Activated CD4-positive, alpha-beta memory T cell treated with anti-CD3 and anti-CD28 coated beads for 36 hours (primary cell): ENCODE results near the gene ASTL. TPM values are rescaled to one million over a fixed set of nuclear protein-coding genes. Genes with fewer than 3 reads are reported as not detected.

Experiments used
- CTCF ChIA-PET: fragments of 350-600 bp; sonication (Branson Sonifier 250); formaldehyde crosslinking; loops from one replicate; lab custom pipeline; 2021; ENCODE audit warnings: antibody characterized with exemption, inconsistent platforms; lab: Charles Lee
- POLR2A ChIA-PET: fragments of 350-600 bp; sonication (Branson Sonifier 250); formaldehyde crosslinking; loops from one replicate; lab custom pipeline; 2021; ENCODE audit warnings: antibody characterized with exemption; lab: Charles Lee
- DNase-seq: peaks from one replicate; pipeline ENCODE4 v3.0.0-alpha.2; 2020
- H3K27ac Mint-ChIP-seq: one replicate; pipeline ENCODE4 v1.8.0; 2021; ENCODE audit warnings: mixed read lengths
- H3K27me3 Mint-ChIP-seq: one replicate; pipeline ENCODE4 v1.8.0; 2021; ENCODE audit warnings: mixed read lengths
- H3K36me3 Mint-ChIP-seq: one replicate; pipeline ENCODE4 v1.8.0; 2021; ENCODE audit warnings: mixed read lengths
- H3K4me1 Mint-ChIP-seq: one replicate; pipeline ENCODE4 v1.8.0; 2021; ENCODE audit warnings: low read depth, mixed read lengths
- H3K4me3 Mint-ChIP-seq: one replicate; pipeline ENCODE4 v1.8.0; 2021; ENCODE audit warnings: mild to moderate bottlenecking, mixed read lengths
- H3K9me3 Mint-ChIP-seq: one replicate; pipeline ENCODE4 v1.8.0; 2021; ENCODE audit warnings: mixed read lengths
- intact Hi-C: fragments of 100-400 bp; cut with micrococcal nuclease; formaldehyde crosslinking; loops from one replicate; pipeline ENCODE4 v1.15.1; 2023
- total RNA-seq, 2 experiments: library from RNA; stranded (reverse); gene quantifications; one replicate each; pipeline ENCODE4 v1.2.3, GENCODE V29; 2021

The ASTL gene
- total RNA-seq, 2 experiments from 2014 or later, result 1.8 to 2.4 TPM

DNA sequence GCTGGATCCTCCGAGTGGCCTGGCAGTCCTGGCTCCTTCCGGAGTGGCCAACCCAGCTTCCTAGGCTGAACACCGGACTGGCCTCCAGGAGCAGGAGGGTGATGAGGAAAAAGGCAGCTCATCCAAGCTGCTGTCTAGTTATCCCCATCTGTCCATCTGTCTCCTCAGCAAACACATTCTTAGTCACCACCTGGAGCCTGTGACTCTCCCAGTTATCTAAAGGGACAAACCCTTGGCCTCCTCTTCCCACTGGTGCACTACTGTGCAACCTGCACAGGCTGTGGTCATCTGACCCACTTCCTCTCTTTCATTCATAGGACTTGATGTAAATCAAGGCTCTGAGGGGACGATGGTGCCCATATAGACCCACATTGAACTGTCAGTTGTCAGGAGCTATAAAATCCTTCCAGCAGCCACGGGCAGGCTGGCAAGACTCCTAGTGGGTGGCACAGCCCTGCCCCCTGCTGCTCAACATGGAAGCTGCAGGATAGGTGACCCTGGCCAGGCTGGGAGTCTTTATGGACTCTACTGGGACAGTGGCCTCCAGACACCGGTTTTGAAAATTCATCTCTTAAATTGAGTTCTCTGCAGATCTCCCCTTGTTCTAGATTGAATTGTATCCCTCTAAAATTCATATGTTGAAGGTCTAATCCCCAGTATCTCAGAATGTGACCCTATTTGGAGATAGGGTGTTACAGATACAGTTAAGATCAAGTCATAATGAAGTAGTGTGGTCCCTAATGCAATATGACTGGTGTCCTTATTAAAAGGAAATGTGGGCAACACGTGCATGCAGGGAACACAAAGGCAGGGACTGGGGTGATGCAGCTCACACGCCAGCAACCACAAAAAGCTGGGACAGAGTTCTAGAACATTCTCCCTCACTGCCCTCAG is 36.2 kb upstream of the ASTL start:
- CTCF ChIA-PET, result interaction anchor here (0.5 to 5.0 kb wide), 40 partner anchors 8 to 335 kb away, joined by 3 to 474 read pairs (median 6); partner anchors contain the start of genes ADRA2B, ANKRD36C, ASTL and DUSP2
- intact Hi-C loops, result loop anchor here (1.0 kb wide), 2 partner anchors 10 to 36 kb away; partner anchors contain the start of gene ASTL
- no peaks in the 10 kb centered on the region for H3K36me3 Mint-ChIP-seq
- DNase-seq, result peak; percentile 91
- POLR2A ChIA-PET, result interaction anchor here (0.7 to 4.2 kb wide), 11 partner anchors 11 to 83 kb away, joined by 3 to 61 read pairs (median 6); partner anchors contain the start of genes ADRA2B, ASTL, DUSP2 and STARD7
- peaks cover 2% of the 10 kb centered on the region for H3K27me3 Mint-ChIP-seq
- peak overlapping the region; percentile 87 for H3K27ac Mint-ChIP-seq
- H3K4me1 Mint-ChIP-seq, result peaks cover 19% of the 10 kb centered on the region
- H3K9me3 Mint-ChIP-seq, result peaks cover 3% of the 10 kb centered on the region
- H3K4me3 Mint-ChIP-seq, result peak overlapping the region; percentile 48

DNA sequence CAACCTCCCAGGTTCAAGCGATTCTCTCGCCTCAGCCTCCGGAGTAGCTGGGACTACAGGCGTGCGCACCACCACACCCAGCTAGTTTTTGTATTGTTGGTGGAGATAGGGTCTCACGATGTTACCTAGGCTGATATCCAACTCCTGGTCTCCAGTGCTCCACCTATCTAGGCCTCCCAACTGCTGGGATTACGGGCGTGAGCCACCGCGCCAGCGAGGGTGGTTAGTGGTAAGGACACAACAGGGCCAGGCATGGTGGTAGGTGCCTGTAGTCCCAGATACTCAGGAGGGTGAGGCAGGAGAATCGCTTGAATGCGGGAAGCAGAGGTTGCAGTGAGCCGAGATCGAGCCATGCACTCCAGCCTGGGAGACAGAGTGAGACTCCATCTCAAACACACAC is 33.5 kb upstream of the ASTL start:
- POLR2A ChIA-PET, result no interaction called here
- H3K36me3 Mint-ChIP-seq, result no peaks in the 10 kb centered on the region
- peaks cover 37% of the 10 kb centered on the region for H3K4me1 Mint-ChIP-seq
- H3K9me3 Mint-ChIP-seq, result peaks cover 8% of the 10 kb centered on the region
- no peak overlapping the region for H3K4me3 Mint-ChIP-seq
- CTCF ChIA-PET, result interaction anchor here (0.8 to 5.0 kb wide), 3 partner anchors 33 to 183 kb away, joined by 3 to 68 read pairs (median 13); partner anchors contain the start of genes ADRA2B and ASTL
- H3K27me3 Mint-ChIP-seq, result peaks cover 2% of the 10 kb centered on the region
- H3K27ac Mint-ChIP-seq, result no peak overlapping the region
- intact Hi-C loops, result no loop called here
- DNase-seq, result no peak

DNA sequence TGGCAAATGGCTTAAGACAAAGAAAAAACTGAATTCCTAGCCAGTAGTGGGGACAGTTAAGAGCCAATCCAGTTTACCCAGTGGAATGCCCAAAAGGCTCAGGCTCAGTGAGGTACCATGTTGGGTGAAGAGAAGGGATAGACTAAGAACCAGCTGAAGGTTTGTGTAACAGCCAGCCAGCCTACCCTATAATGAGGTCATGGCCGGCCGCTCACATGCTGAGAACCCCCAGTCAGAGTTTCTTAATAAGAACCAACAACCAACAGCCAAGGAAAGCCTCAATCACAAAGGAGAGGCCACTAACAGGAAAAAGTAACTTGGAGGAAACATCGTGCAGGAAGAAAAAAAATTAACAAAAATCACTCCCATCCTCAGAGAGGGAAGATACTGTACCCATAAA is 32.3 kb upstream of the ASTL start:
- H3K36me3 Mint-ChIP-seq, result no peaks in the 10 kb centered on the region
- POLR2A ChIA-PET, result interaction anchor here (1.0 kb wide), 1 partner anchor 28 kb away, joined by 5 read pairs; no protein-coding TSS in a partner anchor
- H3K27ac Mint-ChIP-seq, result no peak overlapping the region
- peaks cover 2% of the 10 kb centered on the region for H3K27me3 Mint-ChIP-seq
- intact Hi-C loops, result no loop called here
- peaks cover 41% of the 10 kb centered on the region for H3K4me1 Mint-ChIP-seq
- DNase-seq, result no peak
- CTCF ChIA-PET, result interaction anchor here (2.6 kb wide), 1 partner anchor 32 kb away, joined by 13 read pairs; the partner anchor contains the start of gene ASTL
- H3K9me3 Mint-ChIP-seq, result peaks cover 8% of the 10 kb centered on the region
- no peak overlapping the region for H3K4me3 Mint-ChIP-seq

DNA sequence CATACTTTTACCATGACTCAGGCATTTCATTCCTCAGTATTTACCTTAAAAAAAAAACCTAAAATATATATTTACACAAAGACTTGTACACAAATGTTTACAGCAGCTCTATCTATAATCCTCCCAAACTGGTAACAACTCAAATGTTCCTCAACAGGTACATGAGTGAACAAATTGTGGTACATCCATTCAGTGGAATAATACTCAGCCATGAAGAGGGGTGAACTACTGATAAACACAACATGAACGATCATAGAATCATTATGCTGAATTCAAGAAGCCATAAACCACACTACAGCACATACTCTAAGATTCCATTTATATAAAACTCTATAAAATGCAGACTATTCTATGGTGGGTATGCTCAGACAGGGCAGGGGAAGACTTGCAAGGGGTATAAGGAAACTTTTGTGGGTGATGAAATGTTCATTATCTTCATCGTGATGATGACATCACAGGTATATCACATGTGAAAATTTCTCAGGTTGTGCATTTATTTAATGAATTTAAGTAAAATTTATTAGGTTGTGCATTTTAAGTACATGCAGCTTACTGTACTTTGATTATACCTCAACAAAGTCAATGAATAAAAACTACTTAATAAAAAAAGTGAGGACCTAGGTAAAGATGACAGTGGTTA is 31.7 kb upstream of the ASTL start:
- no peak overlapping the region for H3K4me3 Mint-ChIP-seq
- intact Hi-C loops, result no loop called here
- H3K27ac Mint-ChIP-seq, result no peak overlapping the region
- H3K36me3 Mint-ChIP-seq, result no peaks in the 10 kb centered on the region
- H3K27me3 Mint-ChIP-seq, result no peaks in the 10 kb centered on the region
- ChIA-PET CTCF (interaction anchor here (2.6 kb wide), 1 partner anchor 31 kb away, joined by 13 read pairs; the partner anchor contains the start of gene ASTL), POLR2A (interaction anchor here (1.0 kb wide), 1 partner anchor 27 kb away, joined by 5 read pairs; no protein-coding TSS in a partner anchor)
- H3K9me3 Mint-ChIP-seq, result peaks cover 8% of the 10 kb centered on the region
- peaks cover 44% of the 10 kb centered on the region for H3K4me1 Mint-ChIP-seq
- no peak for DNase-seq

DNA sequence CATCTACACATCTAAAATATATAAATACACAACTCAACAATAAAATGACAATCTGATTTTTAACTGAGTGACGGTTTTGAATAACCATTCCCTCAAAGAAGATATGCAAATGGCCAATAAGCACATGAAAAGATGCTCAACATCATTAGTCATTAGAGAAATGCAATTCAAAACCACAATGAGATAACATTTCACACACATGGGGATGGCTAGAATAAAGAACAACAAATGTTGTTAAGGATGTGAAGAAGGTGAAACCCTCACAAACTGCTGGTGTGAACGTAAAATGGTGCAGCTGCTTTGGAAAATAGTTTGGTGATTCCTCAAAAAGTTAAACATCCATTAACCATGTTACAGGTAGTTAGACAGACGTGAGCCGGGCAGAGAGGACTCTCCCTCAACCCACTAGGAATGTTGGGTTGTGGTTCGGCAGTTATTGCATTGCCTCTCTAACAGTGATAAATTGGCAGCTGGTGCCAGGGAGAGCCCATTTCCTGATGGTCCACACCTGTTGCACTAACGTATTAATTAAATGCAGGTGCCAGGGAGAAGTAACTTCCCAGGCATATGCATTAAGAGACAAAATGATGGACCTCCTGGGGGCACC is 29.2 kb upstream of the ASTL start:
- intact Hi-C loops, result no loop called here
- Mint-ChIP-seq H3K9me3 (peaks cover 8% of the 10 kb centered on the region), H3K4me1 (peaks cover 57% of the 10 kb centered on the region), H3K27ac (peak overlapping the region; percentile 28), H3K36me3 (no peaks in the 10 kb centered on the region), H3K4me3 (no peak overlapping the region), H3K27me3 (no peaks in the 10 kb centered on the region)
- DNase-seq, result no peak
- CTCF ChIA-PET, result interaction anchor here (1.7 kb wide), 1 partner anchor 29 kb away, joined by 8 read pairs; no protein-coding TSS in a partner anchor
- POLR2A ChIA-PET, result interaction anchor here (1.6 kb wide), 1 partner anchor 10 kb away, joined by 3 read pairs; no protein-coding TSS in a partner anchor

DNA sequence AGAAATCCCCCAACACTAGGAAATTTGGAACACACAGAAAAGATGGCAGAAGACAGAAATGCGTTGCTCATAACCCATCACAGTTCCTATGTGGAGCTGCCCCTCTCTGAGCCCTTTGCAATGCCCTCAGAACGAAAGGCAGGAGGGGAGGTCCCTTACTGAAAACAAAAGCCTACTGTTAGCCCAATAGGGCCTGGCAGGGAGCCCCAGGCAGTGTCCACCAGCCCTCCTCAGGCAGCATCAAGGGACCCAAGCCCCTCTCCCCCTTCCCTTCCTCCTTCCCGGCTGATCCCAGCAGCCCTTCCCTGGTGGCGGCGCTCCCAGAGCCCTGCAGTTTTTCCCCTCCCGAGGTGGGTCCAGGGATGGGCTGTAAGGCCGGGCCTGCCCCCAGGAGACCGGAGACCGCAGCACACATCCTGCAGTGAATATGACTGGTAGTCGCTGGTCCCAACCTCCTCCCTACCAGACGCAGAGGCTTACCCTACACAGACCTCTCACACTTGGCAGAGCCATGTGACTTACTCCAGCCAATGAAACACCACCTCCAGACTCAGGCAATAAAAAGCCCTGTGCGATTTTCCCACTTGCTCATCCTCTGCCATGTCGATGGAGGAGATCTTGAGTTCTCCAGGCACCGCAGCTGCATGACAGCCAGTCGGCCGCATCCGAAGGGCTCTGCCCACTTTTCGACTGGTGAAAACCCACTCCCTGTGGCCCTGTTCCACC is 26.3 kb upstream of the ASTL start:
- intact Hi-C loops, result loop anchor here (1.0 to 5.0 kb wide), 6 partner anchors 8 to 178 kb away; no protein-coding TSS in a partner anchor
- ChIA-PET POLR2A (interaction anchor here (0.8 to 3.8 kb wide), 6 partner anchors 10 to 173 kb away, joined by 3 to 173 read pairs (median 10); partner anchors contain the start of genes ANKRD36C, ASTL, DUSP2 and STARD7), CTCF (interaction anchor here (1.1 to 5.2 kb wide), 7 partner anchors 10 to 172 kb away, joined by 3 to 39 read pairs (median 15); partner anchors contain the start of genes ASTL and DUSP2)
- H3K27me3 Mint-ChIP-seq, result no peaks in the 10 kb centered on the region
- peaks cover 4% of the 10 kb centered on the region for H3K36me3 Mint-ChIP-seq
- peaks cover 13% of the 10 kb centered on the region for H3K9me3 Mint-ChIP-seq
- H3K4me1 Mint-ChIP-seq, result peaks cover 72% of the 10 kb centered on the region
- H3K27ac Mint-ChIP-seq, result peak overlapping the region; percentile 100
- DNase-seq, result peak; percentile 90
- H3K4me3 Mint-ChIP-seq, result peak overlapping the region; percentile 87

DNA sequence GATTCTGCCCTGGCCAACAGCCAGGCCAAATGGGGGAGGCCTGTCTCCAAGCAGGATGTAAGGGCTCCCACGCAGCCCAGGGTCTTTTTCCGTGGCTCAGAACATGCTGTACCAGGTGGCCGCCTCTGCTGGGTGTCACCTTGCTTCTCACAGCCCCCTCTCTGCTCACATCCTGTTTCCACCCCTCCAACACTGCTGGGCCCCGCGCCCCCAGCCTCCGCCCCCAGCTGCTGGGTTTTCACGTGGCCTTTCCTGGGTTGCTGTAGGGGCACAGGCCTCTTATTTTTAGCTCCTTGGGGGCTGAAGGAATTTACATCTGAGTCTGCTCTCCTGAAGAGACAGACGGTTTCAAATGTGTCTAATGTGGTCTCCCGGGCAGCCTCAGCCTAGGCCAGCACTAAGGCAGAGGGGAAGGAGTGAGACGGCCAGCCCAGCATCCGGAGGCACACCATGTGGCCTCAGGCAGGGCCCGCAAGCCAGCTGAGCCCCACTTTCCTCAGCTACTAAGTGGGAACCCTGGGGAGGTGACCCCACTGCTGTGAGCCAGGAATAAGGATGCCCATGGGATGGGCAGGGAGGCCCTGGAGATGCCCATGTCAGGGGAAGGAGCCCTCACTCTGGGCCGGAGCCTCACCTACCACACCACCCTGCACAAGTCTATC is 25.6 kb upstream of the ASTL start:
- peak overlapping the region; percentile 100 for H3K27ac Mint-ChIP-seq
- H3K9me3 Mint-ChIP-seq, result peaks cover 8% of the 10 kb centered on the region
- ChIA-PET CTCF (interaction anchor here (1.1 to 5.2 kb wide), 7 partner anchors 11 to 171 kb away, joined by 3 to 39 read pairs (median 15); partner anchors contain the start of genes ASTL and DUSP2), POLR2A (interaction anchor here (0.8 to 3.8 kb wide), 6 partner anchors 10 to 172 kb away, joined by 3 to 173 read pairs (median 10); partner anchors contain the start of genes ANKRD36C, ASTL, DUSP2 and STARD7)
- peak; percentile 93 for DNase-seq
- peaks cover 75% of the 10 kb centered on the region for H3K4me1 Mint-ChIP-seq
- H3K4me3 Mint-ChIP-seq, result peak overlapping the region; percentile 87
- peaks cover 7% of the 10 kb centered on the region for H3K36me3 Mint-ChIP-seq
- intact Hi-C loops, result loop anchor here (1.0 to 5.0 kb wide), 6 partner anchors 8 to 178 kb away; no protein-coding TSS in a partner anchor
- no peaks in the 10 kb centered on the region for H3K27me3 Mint-ChIP-seq

DNA sequence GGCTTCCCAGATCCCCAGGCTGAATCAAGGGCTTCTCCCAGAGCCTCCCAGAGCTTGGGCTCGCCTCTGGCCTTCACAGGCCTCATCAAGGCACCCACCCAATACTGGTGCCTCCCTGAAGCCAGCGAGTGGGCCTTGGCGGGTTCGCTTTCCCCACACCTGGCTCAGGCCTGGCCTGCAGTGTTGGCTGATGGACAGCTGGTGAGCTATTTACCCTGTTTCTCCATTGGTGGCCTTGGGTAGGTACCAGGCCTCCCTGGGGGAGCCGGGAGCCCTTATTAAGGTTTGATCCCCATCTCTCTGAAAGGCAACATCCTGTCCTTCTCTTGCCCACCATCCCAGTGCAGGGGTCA is 25.1 kb upstream of the ASTL start:
- H3K27me3 Mint-ChIP-seq, result no peaks in the 10 kb centered on the region
- peaks cover 78% of the 10 kb centered on the region for H3K4me1 Mint-ChIP-seq
- CTCF ChIA-PET, result interaction anchor here (1.0 to 5.2 kb wide), 7 partner anchors 11 to 171 kb away, joined by 4 to 39 read pairs (median 15); partner anchors contain the start of genes ASTL and DUSP2
- peaks cover 8% of the 10 kb centered on the region for H3K9me3 Mint-ChIP-seq
- POLR2A ChIA-PET, result interaction anchor here (0.8 to 3.8 kb wide), 6 partner anchors 11 to 172 kb away, joined by 3 to 173 read pairs (median 10); partner anchors contain the start of genes ANKRD36C, ASTL, DUSP2 and STARD7
- no peak for DNase-seq
- H3K4me3 Mint-ChIP-seq, result peak overlapping the region; percentile 87
- H3K36me3 Mint-ChIP-seq, result peaks cover 7% of the 10 kb centered on the region
- peak overlapping the region; percentile 100 for H3K27ac Mint-ChIP-seq
- intact Hi-C loops, result loop anchor here (5.0 kb wide), 2 partner anchors 159 to 179 kb away; no protein-coding TSS in a partner anchor

DNA sequence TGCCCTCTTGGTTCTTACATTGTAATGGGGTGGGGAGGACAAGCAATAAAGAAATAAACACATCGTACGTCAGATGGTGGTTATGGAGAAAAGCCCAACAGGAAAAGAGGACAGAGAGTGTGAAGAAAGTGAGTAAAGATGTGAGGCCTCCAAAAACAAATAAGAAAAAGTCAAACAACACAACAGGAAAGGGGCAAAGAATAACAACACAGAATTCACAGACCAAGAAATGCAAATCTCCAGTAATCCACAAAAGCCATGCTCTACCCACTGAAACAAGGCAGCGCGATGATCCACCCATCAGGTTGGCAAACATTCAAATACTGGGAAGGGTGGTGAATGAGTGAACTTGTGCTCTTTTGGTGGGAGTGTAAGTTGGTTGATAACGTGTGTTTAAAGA is 23.6 kb upstream of the ASTL start:
- peak; percentile 52 for DNase-seq
- intact Hi-C loops, result loop anchor here (5.0 kb wide), 2 partner anchors 160 to 180 kb away; no protein-coding TSS in a partner anchor
- Mint-ChIP-seq H3K9me3 (peaks cover 8% of the 10 kb centered on the region), H3K4me3 (peak overlapping the region; percentile 14), H3K4me1 (peaks cover 81% of the 10 kb centered on the region), H3K36me3 (peaks cover 7% of the 10 kb centered on the region), H3K27ac (peak overlapping the region; percentile 100), H3K27me3 (no peaks in the 10 kb centered on the region)
- POLR2A ChIA-PET, result interaction anchor here (3.6 to 3.8 kb wide), 2 partner anchors 15 to 23 kb away, joined by 27 to 173 read pairs; partner anchors contain the start of genes ASTL and DUSP2
- CTCF ChIA-PET, result interaction anchor here (0.8 to 5.2 kb wide), 5 partner anchors 13 to 169 kb away, joined by 3 to 39 read pairs (median 26); partner anchors contain the start of genes ASTL and DUSP2
